Activated CD8-positive, alpha-beta T cell treated with anti-CD3 and anti-CD28 coated beads for 36 hours (primary cell): ENCODE measurements around the gene TMEM201. TPM values are rescaled to one million over a fixed set of nuclear protein-coding genes. Genes with fewer than 3 reads are reported as not detected.

Experiments used
- ATAC-seq: fragments of 200-7000 bp; cut with Tn5 transposase; one replicate; pipeline ENCODE4 v1.10.0; 2021; ENCODE audit warnings: mild to moderate bottlenecking, moderate library complexity
- CTCF ChIA-PET: fragments of 350-600 bp; sonication (Branson Sonifier 250); formaldehyde crosslinking; loops from one replicate; lab custom pipeline; 2021; ENCODE audit warnings: antibody characterized with exemption; lab: Charles Lee
- POLR2A ChIA-PET: fragments of 350-600 bp; sonication (Branson Sonifier 250); formaldehyde crosslinking; loops from one replicate; lab custom pipeline; 2021; ENCODE audit warnings: antibody characterized with exemption; lab: Charles Lee
- DNase-seq: peaks from one replicate; pipeline ENCODE4 v3.0.0-alpha.2; 2020
- H3K27ac Mint-ChIP-seq: one replicate; pipeline ENCODE4 v1.8.0; 2021; ENCODE audit warnings: mild to moderate bottlenecking, mixed read lengths
- H3K27me3 Mint-ChIP-seq: one replicate; pipeline ENCODE4 v1.8.0; 2021; ENCODE audit warnings: mixed read lengths
- H3K36me3 Mint-ChIP-seq: one replicate; pipeline ENCODE4 v1.8.0; 2021; ENCODE audit warnings: low read depth, mixed read lengths
- H3K4me1 Mint-ChIP-seq: one replicate; pipeline ENCODE4 v1.8.0; 2021; ENCODE audit warnings: low read depth, mixed read lengths
- H3K4me3 Mint-ChIP-seq: one replicate; pipeline ENCODE4 v1.8.0; 2021; ENCODE audit warnings: mild to moderate bottlenecking, moderate library complexity, mixed read lengths
- H3K9me3 Mint-ChIP-seq: one replicate; pipeline ENCODE4 v1.8.0; 2021; ENCODE audit warnings: mixed read lengths
- CTCF ChIP-seq: fragments of 200-600 bp; IDR thresholded peaks from one replicate; pipeline ENCODE4 v1.8.0; 2022; ENCODE audit warnings: antibody characterized with exemption, mild to moderate bottlenecking
- intact Hi-C: fragments of 100-400 bp; cut with micrococcal nuclease; formaldehyde crosslinking; loops from one replicate; pipeline ENCODE4 v1.10.0; 2022
- total RNA-seq, 2 experiments: library from RNA; stranded (reverse); gene quantifications; one replicate each; pipeline ENCODE4 v1.2.3, GENCODE V29; 2021

TMEM201 gene
- total RNA-seq, 2 experiments from 2014 or later: 16.2 to 18.1 TPM

DNA sequence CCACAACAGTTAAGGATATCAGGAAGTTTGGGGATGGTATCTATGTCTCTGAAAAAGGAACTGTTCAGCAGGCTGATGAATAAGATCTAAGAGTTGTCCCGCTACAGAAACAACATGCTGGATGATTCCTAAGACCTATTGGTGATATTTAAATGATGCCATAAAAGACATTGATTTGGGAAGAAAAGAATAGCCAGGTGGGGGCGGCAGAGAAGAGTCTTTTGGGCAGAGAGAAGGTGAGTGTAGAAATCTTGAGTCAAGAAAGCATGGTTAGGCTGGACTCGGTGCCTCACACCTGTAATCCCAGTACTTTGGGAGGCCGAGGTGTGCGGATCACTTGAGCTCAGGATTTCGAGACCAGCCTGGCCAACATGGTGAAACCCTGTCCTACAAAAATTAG lies 11.8 kb upstream of the TMEM201 start:
- Mint-ChIP-seq H3K36me3 (peaks cover 13% of the 10 kb centered on the region), H3K4me1 (no peaks in the 10 kb centered on the region), H3K27ac (no peak overlapping the region), H3K4me3 (no peak overlapping the region), H3K9me3 (no peaks in the 10 kb centered on the region), H3K27me3 (no peaks in the 10 kb centered on the region)
- intact Hi-C loops: no loop called here
- POLR2A ChIA-PET: no interaction called here
- DNase-seq (no peak), ATAC-seq (no peak)
- CTCF ChIA-PET: no interaction called here
- TF ChIP-seq CTCF: no peak

DNA sequence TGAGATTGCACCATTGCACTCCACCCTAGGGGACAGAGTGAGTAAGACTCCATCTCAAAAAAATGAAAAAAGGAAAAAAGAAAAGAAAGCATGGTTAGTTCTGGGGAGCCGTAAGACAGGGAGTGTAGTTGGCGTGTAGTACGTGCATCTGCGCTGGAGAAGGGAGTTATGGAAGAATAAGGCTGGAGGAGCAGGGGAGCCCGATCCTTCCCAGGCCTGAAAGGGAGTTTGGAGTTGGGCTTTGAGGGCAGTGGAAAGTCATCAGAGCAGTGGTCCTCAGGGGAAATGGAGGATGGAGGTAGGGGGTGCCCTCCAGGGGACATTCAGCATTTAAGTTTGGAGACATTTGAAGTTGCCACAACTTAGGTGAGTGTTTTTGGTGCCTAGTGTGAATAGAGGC lies 11.3 kb upstream of the TMEM201 start:
- ATAC-seq: no peak
- intact Hi-C loops: no loop called here
- ChIA-PET POLR2A (no interaction called here), CTCF (no interaction called here)
- DNase-seq: no peak
- Mint-ChIP-seq H3K36me3 (peaks cover 17% of the 10 kb centered on the region), H3K27me3 (no peaks in the 10 kb centered on the region), H3K9me3 (no peaks in the 10 kb centered on the region), H3K4me3 (no peak overlapping the region), H3K27ac (no peak overlapping the region), H3K4me1 (no peaks in the 10 kb centered on the region)
- TF ChIP-seq CTCF: no peak

GRCh38 chr1:9580942-9581341 lies 7.8 kb upstream of the TMEM201 start:
- no peaks in the 10 kb centered on the region for H3K9me3 Mint-ChIP-seq
- ATAC-seq (no peak), DNase-seq (no peak)
- CTCF ChIA-PET: interaction anchor here (0.6 to 0.7 kb wide), 2 partner anchors 42 to 241 kb away, joined by 3 read pairs; no protein-coding TSS in a partner anchor
- H3K4me3 Mint-ChIP-seq: no peak overlapping the region
- intact Hi-C loops: no loop called here
- H3K27ac Mint-ChIP-seq: no peak overlapping the region
- no peak for TF ChIP-seq CTCF
- no peaks in the 10 kb centered on the region for H3K27me3 Mint-ChIP-seq
- H3K4me1 Mint-ChIP-seq: no peaks in the 10 kb centered on the region
- POLR2A ChIA-PET: interaction anchor here (1.4 kb wide), 1 partner anchor 9 kb away, joined by 8 read pairs; no protein-coding TSS in a partner anchor
- peaks cover 17% of the 10 kb centered on the region for H3K36me3 Mint-ChIP-seq

DNA sequence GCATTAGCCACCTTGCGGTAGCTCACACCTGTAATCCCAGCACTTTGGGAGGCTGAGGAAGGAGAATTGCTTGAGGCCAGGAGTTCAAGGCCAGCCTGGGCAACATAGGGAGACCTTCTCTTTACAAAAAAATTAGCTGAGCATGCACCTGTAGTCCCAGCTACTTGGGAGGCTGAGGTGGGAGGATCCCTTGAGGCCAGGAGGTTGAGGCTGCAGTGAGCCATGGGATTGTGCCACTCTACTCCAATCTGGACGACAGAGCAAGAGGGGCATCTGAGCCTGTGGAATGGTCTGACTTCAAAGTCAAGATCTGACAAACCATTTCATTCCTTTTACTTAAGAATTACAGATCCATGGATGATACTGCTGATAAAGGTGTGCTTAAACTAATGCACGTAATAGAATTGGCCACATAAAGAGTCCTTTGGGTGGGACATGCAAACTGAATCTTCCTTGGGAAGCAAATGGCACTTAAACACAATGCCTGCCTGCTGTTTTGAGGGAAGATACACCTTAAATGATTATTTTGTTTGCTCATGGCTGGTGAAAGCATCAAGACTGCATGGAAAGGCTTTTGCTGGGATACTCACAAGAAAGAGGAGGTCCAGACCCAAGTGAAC lies 2.5 kb upstream of the TMEM201 start:
- H3K27me3 Mint-ChIP-seq: no peaks in the 10 kb centered on the region
- ChIA-PET POLR2A (interaction anchor here (1.1 kb wide), 1 partner anchor 48 kb away, joined by 3 read pairs; no protein-coding TSS in a partner anchor), CTCF (interaction anchor here (0.9 kb wide), 1 partner anchor 198 kb away, joined by 3 read pairs; no protein-coding TSS in a partner anchor)
- no peak overlapping the region for H3K27ac Mint-ChIP-seq
- peaks cover 15% of the 10 kb centered on the region for H3K36me3 Mint-ChIP-seq
- H3K4me3 Mint-ChIP-seq: no peak overlapping the region
- intact Hi-C loops: no loop called here
- H3K4me1 Mint-ChIP-seq: peaks cover 15% of the 10 kb centered on the region
- H3K9me3 Mint-ChIP-seq: no peaks in the 10 kb centered on the region
- no peak for TF ChIP-seq CTCF
- ATAC-seq: no peak
- no peak for DNase-seq

GRCh38 chr1:9589144-9589718 lies 520 bp downstream of the TMEM201 start:
- DNase-seq: peak; percentile 60
- POLR2A ChIA-PET: interaction anchor here (0.7 to 2.1 kb wide), 3 partner anchors 8 to 49 kb away, joined by 3 to 8 read pairs (median 5); no protein-coding TSS in a partner anchor

More at GRCh38 chr1:9589144-9589718, 520 bp downstream of the TMEM201 start:
- H3K4me3 Mint-ChIP-seq: peak overlapping the region; percentile 84
- peak overlapping the region; percentile 75 for H3K27ac Mint-ChIP-seq
- peak; percentile 10 for ATAC-seq
- TF ChIP-seq CTCF: no peak
- peaks cover 10% of the 10 kb centered on the region for H3K36me3 Mint-ChIP-seq
- no peaks in the 10 kb centered on the region for H3K27me3 Mint-ChIP-seq
- intact Hi-C loops: no loop called here
- CTCF ChIA-PET: interaction anchor here (0.8 to 1.4 kb wide), 5 partner anchors 10 to 279 kb away, joined by 3 to 6 read pairs (median 4); no protein-coding TSS in a partner anchor
- H3K4me1 Mint-ChIP-seq: peaks cover 33% of the 10 kb centered on the region
- no peaks in the 10 kb centered on the region for H3K9me3 Mint-ChIP-seq
